K562 (cell line): Measurements from ENCODE around the gene MIDN.
A peak's percentile ranks its signal among the peaks of the same experiment; 100 is the strongest.

Source experiments
- CREB3 ChIP-seq: fragments of 450-650 bp; conservative IDR thresholded peaks from 2 replicates; pipeline ENCODE4 v1.6.1; 2016; ENCODE audit warnings: missing genetic modification characterization, low read depth, mild to moderate bottlenecking, missing compliant biosample characterization, moderate library complexity
- CTCF ChIP-seq, 3 experiments: IDR thresholded peaks in 2 of 3; conservative IDR thresholded peaks in 1 of 3; 2 replicates each; pipeline ENCODE4 v1.5.1; 2011 to 2012; ENCODE audit warnings: low read length in 3 of 3, mild to moderate bottlenecking in 3 of 3, control low read depth in 2 of 3, improper control_type of control experiment in 1 of 3, inconsistent platforms in 1 of 3, low read depth in 1 of 3, mixed read lengths in 1 of 3, moderate library complexity in 1 of 3; ENCODE audit not compliant: insufficient read depth in 2 of 3
- DNMT1 ChIP-seq: fragments of 450-650 bp; IDR thresholded peaks from 2 replicates; pipeline ENCODE4 v1.6.1; 2016; ENCODE audit warnings: antibody characterized with exemption, mild to moderate bottlenecking
- HSF4 ChIP-seq: fragments of 250-450 bp; sonication (Bioruptor Pico); IDR thresholded peaks from 2 replicates; pipeline ENCODE4 v2.1.2; 2022; ENCODE audit warnings: mild to moderate bottlenecking, moderate library complexity, borderline replicate concordance
- MAZ ChIP-seq, 2 experiments: fragments of 450-650 bp in 1 of 2; sonication (generic) in 1 of 2; formaldehyde crosslinking; IDR thresholded peaks in 1 of 2; conservative IDR thresholded peaks in 1 of 2; 2 replicates each; pipeline versions ENCODE4 v1.4.0 to v1.5.0; 2020; ENCODE audit warnings: mild to moderate bottlenecking in 1 of 2, missing genetic modification reagents in 1 of 2
- MED1 ChIP-seq: sonication (generic); formaldehyde crosslinking; IDR thresholded peaks from 2 replicates; pipeline ENCODE4 v1.8.1; 2023; ENCODE audit warnings: missing genetic modification reagents, borderline replicate concordance
- MEF2D ChIP-seq: conservative IDR thresholded peaks from 2 replicates; pipeline ENCODE4 v1.6.1; 2016; ENCODE audit warnings: low read depth, missing genetic modification characterization, missing compliant biosample characterization
- NCOR1 ChIP-seq: fragments of 450-650 bp; IDR thresholded peaks from 2 replicates; pipeline ENCODE4 v1.6.1; 2016; ENCODE audit warnings: mild to moderate bottlenecking, moderate library complexity
- NR2F6 ChIP-seq: fragments of 450-650 bp; formaldehyde crosslinking; IDR thresholded peaks from 2 replicates; pipeline ENCODE4 v1.4.0; 2020; ENCODE audit warnings: mild to moderate bottlenecking
- POLR2A ChIP-seq: fragments of 450-650 bp; conservative IDR thresholded peaks from 2 replicates; pipeline ENCODE4 v1.6.1; 2016
- RB1 ChIP-seq: fragments of 450-650 bp; IDR thresholded peaks from 2 replicates; pipeline ENCODE4 v1.6.1; 2017; ENCODE audit warnings: low read depth, mild to moderate bottlenecking
- STAT5B ChIP-seq: fragments of 250-450 bp; sonication (Bioruptor Pico); IDR thresholded peaks from 2 replicates; pipeline ENCODE4 v1.8.0; 2021; ENCODE audit warnings: mild to moderate bottlenecking, inconsistent platforms
- ZBTB12 ChIP-seq: fragments of 250-450 bp; sonication (Bioruptor Pico); IDR thresholded peaks from 2 replicates; pipeline ENCODE4 v1.4.0; 2020
- ZHX1 ChIP-seq: fragments of 150-350 bp; conservative IDR thresholded peaks from 2 replicates; pipeline ENCODE4 v1.6.1; 2014; ENCODE audit warnings: low read length

GRCh38 chr19:1227304-1228054 is 20.9 kb upstream of the MIDN start:
- TF ChIP-seq POLR2A (0 out of 2 replicates have a peak, but pooled peaks have one; percentile 27), STAT5B (CRISPR knock-in tag) (no peak), NR2F6 (no peak), ZBTB12 (CRISPR knock-in tag) (no peak), HSF4 (CRISPR knock-in tag) (no peak), RB1 (no peak), CREB3 (no peak), MAZ (CRISPR knock-in tag; conservative IDR thresholded peaks at IDR 0.05 in 1 of 2, IDR thresholded peaks at IDR 0.05 in 1 of 2) (no peak), NCOR1 (no peak), ZHX1 (no peak), DNMT1 (no peak), MED1 (CRISPR knock-in tag) (no peak), CTCF (IDR thresholded peaks at IDR 0.05 in 2 of 3, conservative IDR thresholded peaks at IDR 0.05 in 1 of 3; ENCODE audit: insufficient read depth in 2 of 3, low read depth in 1 of 3, low read length in 3 of 3) (no peak), MEF2D (tag) (no peak)
